AG20443 (cell line): ENCODE data around the gene P3H3.

Experiments
- DNase-seq: peaks from one replicate; pipeline ENCODE4 v3.0.0; 2012; ENCODE audit warnings: low spot score, mixed read lengths

The P3H3 gene

GRCh38 chr12:6826734-6827436, 1.3 kb upstream of the P3H3 start:
- DNase-seq, result no peak

- DNase-seq, result peak; percentile 93
Observed at GRCh38 chr12:6827437-6827911, 733 bp upstream of the P3H3 start.

GRCh38 chr12:6828781-6829535, 751 bp downstream of the P3H3 start:
- DNase-seq, result peak; percentile 80

- no peak for DNase-seq
Observed at GRCh38 chr12:6829536-6830220, 1.5 kb downstream of the P3H3 start.

GRCh38 chr12:6830286-6830890, 2.2 kb downstream of the P3H3 start:
- no peak for DNase-seq

GRCh38 chr12:6830999-6831398, 2.8 kb downstream of the P3H3 start:
- no peak for DNase-seq

GRCh38 chr12:6831450-6831995, 3.3 kb downstream of the P3H3 start:
- DNase-seq, result no peak

- DNase-seq, result no peak
Observed at GRCh38 chr12:6832125-6832524, 3.9 kb downstream of the P3H3 start.

GRCh38 chr12:6833189-6833890, 5.1 kb downstream of the P3H3 start:
- no peak for DNase-seq

GRCh38 chr12:6834254-6834653, 6.0 kb downstream of the P3H3 start:
- DNase-seq, result no peak

- DNase-seq, result no peak
Observed at GRCh38 chr12:6834873-6835272, 6.7 kb downstream of the P3H3 start.

- DNase-seq, result no peak
Observed at GRCh38 chr12:6836851-6837250, 8.6 kb downstream of the P3H3 start.

- DNase-seq, result no peak
Observed at GRCh38 chr12:6837370-6838060, 9.3 kb downstream of the P3H3 start.

- DNase-seq, result no peak
Observed at GRCh38 chr12:6838854-6839253, 10.6 kb downstream of the P3H3 start.

GRCh38 chr12:6839482-6840201, 11.4 kb downstream of the P3H3 start:
- DNase-seq, result no peak

GRCh38 chr12:6840330-6840729, 12.1 kb downstream of the P3H3 start:
- DNase-seq, result no peak

GRCh38 chr12:6840761-6841515, 12.7 kb downstream of the P3H3 start, which contains the start of gene GNB3:
Gene GNB3, plus strand, starts transcription at chr12:6840925. Its CDS starts 363 bp downstream, at chr12:6841288.
- DNase-seq, result no peak

- no peak for DNase-seq
Observed at GRCh38 chr12:6842075-6842474, 13.9 kb downstream of the P3H3 start.
